Sigmoid colon (tissue), 7 donors: ENCODE data around the gene MAZ. TPM values are rescaled to one million over a fixed set of nuclear protein-coding genes. Genes with fewer than 3 reads are reported as not detected.

Experiments used
- DNase-seq: peaks from one replicate; pipeline ENCODE4 v3.0.0-alpha.2; 2019
- H3K27ac ChIP-seq, 4 donors: fragments of 200-600 bp; sonication (generic); one replicate each; pipeline ENCODE4 v1.5.1; 2016 to 2019; ENCODE audit warnings: mild to moderate bottlenecking in 1 of 4
- H3K27me3 ChIP-seq, 3 donors: fragments of 200-600 bp; sonication (generic); one replicate each; pipeline ENCODE4 v1.5.1; 2019; ENCODE audit warnings: mild to moderate bottlenecking in 1 of 3
- H3K36me3 ChIP-seq, 4 donors: fragments of 200-600 bp; sonication (generic); one replicate each; pipeline ENCODE4 v1.5.1; 2016 to 2019
- H3K4me1 ChIP-seq, 4 donors: fragments of 200-600 bp; sonication (generic); one replicate each; pipeline ENCODE4 v1.5.1; 2017 to 2019
- H3K4me3 ChIP-seq, 4 donors: fragments of 200-600 bp; sonication (generic); one replicate each; pipeline ENCODE4 v1.5.1; 2017 to 2019; ENCODE audit warnings: mild to moderate bottlenecking in 2 of 4, moderate library complexity in 1 of 4
- H3K9me3 ChIP-seq, 4 donors: fragments of 200-600 bp in 3 of 4; sonication (generic) in 3 of 4; one replicate each; pipeline versions ENCODE4 v1.5.1 to v1.6.1; 2013 to 2019
- CTCF ChIP-seq, 4 experiments: fragments of 450-650 bp in 3 of 4; fragments of 200-600 bp in 1 of 4; IDR thresholded peaks; one replicate each; pipeline ENCODE4 v1.5.1; 2016 to 2019; ENCODE audit warnings: antibody characterized with exemption in 4 of 4, mild to moderate bottlenecking in 3 of 4, moderate library complexity in 2 of 4
- EP300 ChIP-seq, 4 donors: sonication (generic); formaldehyde crosslinking; IDR thresholded peaks; one replicate each; pipeline ENCODE4 v1.6.1; 2017; ENCODE audit warnings: antibody characterized with exemption in 4 of 4
- POLR2A ChIP-seq, 2 donors: fragments of 450-650 bp; IDR thresholded peaks; one replicate each; pipeline ENCODE4 v1.6.1; 2016; ENCODE audit warnings: antibody characterized with exemption in 2 of 2, mild to moderate bottlenecking in 2 of 2, moderate library complexity in 2 of 2
- POLR2AphosphoS5 ChIP-seq, 4 donors: sonication (generic); formaldehyde crosslinking; IDR thresholded peaks; one replicate each; pipeline ENCODE4 v1.6.1; 2017; ENCODE audit warnings: antibody characterized with exemption in 4 of 4
- WGBS, 2 donors: extraction: QIAGEN DNeasy Blood & Tissue Kit; methylation state at CpG; one replicate each; pipeline ENCODE4 v1.1.7; 2013; 5-methylcytosine and 5-hydroxymethylcytosine counted together
- intact Hi-C: fragments of 100-400 bp; cut with DNase I; formaldehyde crosslinking; loops from one replicate; pipeline ENCODE4 v1.15.1; 2023
- polyA plus RNA-seq, 3 donors: library from polyadenylated mRNA; stranded (reverse); fragments of 200-250 nt; gene quantifications; one replicate each; pipeline ENCODE4 v1.2.3, GENCODE V29; 2013
- total RNA-seq, 4 donors: library from RNA; depleted of rRNA; stranded (reverse); fragments of >200 nt; gene quantifications; one replicate each; pipeline ENCODE4 v1.1.0, GENCODE V29; 2016
- donor health status: healthy with polysubstance abuse.
- donor health status: Bipolar disorder and iron deficiency.
- donor health status: healthy.

Gene MAZ
- total and polyA plus RNA-seq, 7 donors = 59.6 to 226 (median 102) TPM

GRCh38 chr16:29812754-29813643, 6.7 kb downstream of the MAZ start:
- Histone ChIP-seq H3K9me3 (no peaks in the 10 kb centered on the region), H3K36me3 (peaks cover 0 to 22% (median 8%) of the 10 kb centered on the region in 4 donors), H3K27ac (peak overlapping the region; percentile 94 to 97 (median 95)), H3K4me3 (peak overlapping the region; percentile 46 to 66 (median 60)), H3K27me3 (no peaks in the 10 kb centered on the region), H3K4me1 (peaks cover 0 to 87% (median 80%) of the 10 kb centered on the region in 4 donors)
- no peak for DNase-seq
- TF ChIP-seq CTCF (IDR thresholded peaks at IDR 0.05) (no peak), POLR2A (IDR thresholded peaks at IDR 0.05) (no peak), POLR2AphosphoS5 (IDR thresholded peaks at IDR 0.05) (no peak), EP300 (IDR thresholded peaks at IDR 0.05) (no peak)
- intact Hi-C loops = loop anchor here (5.0 to 10.0 kb wide), 3 partner anchors 254 to 842 kb away; partner anchors contain the start of genes ALDOA, FBRS, PRR14 and TBX6
- WGBS, 2 donors = 76 to 78% methylated on average over 9 of the region's 9 CpGs

- 68 to 77% methylated on average over 24 of the region's 24 CpGs for WGBS, 2 donors
- peaks cover 0 to 81% (median 72%) of the 10 kb centered on the region in 4 donors for H3K4me1 ChIP-seq
- no peak for TF ChIP-seq POLR2A (IDR thresholded peaks at IDR 0.05)
- TF ChIP-seq CTCF (IDR thresholded peaks at IDR 0.05) = no peak
- no peak for TF ChIP-seq EP300 (IDR thresholded peaks at IDR 0.05)
- intact Hi-C loops = loop anchor here (5.0 to 10.0 kb wide), 3 partner anchors 253 to 841 kb away; partner anchors contain the start of genes ALDOA, FBRS, PRR14 and TBX6
- no peak for DNase-seq
- H3K9me3 ChIP-seq = no peaks in the 10 kb centered on the region
- H3K27me3 ChIP-seq = no peaks in the 10 kb centered on the region
- peak overlapping the region; percentile 94 to 97 (median 95) for H3K27ac ChIP-seq
- peak overlapping the region in 1 of 4 donors; percentile 66 for H3K4me3 ChIP-seq
- H3K36me3 ChIP-seq = peaks cover 0 to 23% (median 6%) of the 10 kb centered on the region in 4 donors
These were observed 7.6 kb downstream of the MAZ start for GRCh38 chr16:29813644-29814562.

- H3K27me3 ChIP-seq = no peaks in the 10 kb centered on the region
- peak overlapping the region; percentile 94 to 97 (median 95) for H3K27ac ChIP-seq
- WGBS, 2 donors = 78 to 89% methylated on average over 5 of the region's 5 CpGs
- H3K9me3 ChIP-seq = no peaks in the 10 kb centered on the region
- H3K4me1 ChIP-seq = peaks cover 0 to 81% (median 71%) of the 10 kb centered on the region in 4 donors
- DNase-seq = no peak
- TF ChIP-seq POLR2AphosphoS5 (IDR thresholded peaks at IDR 0.05) (no peak), CTCF (IDR thresholded peaks at IDR 0.05) (no peak), POLR2A (IDR thresholded peaks at IDR 0.05) (no peak), EP300 (IDR thresholded peaks at IDR 0.05) (no peak)
- H3K4me3 ChIP-seq = no peak overlapping the region
- intact Hi-C loops = loop anchor here (5.0 to 10.0 kb wide), 3 partner anchors 253 to 840 kb away; partner anchors contain the start of genes ALDOA, FBRS, PRR14 and TBX6
- peaks cover 0 to 23% (median 4%) of the 10 kb centered on the region in 4 donors for H3K36me3 ChIP-seq
These were observed 8.3 kb downstream of the MAZ start for GRCh38 chr16:29814592-29814991.

GRCh38 chr16:29815032-29815721, 8.8 kb downstream of the MAZ start:
- peak; percentile 79 for DNase-seq
- 4 to 6% methylated on average over 39 of the region's 39 CpGs for WGBS, 2 donors
- Histone ChIP-seq H3K27ac (peak overlapping the region; percentile 94 to 97 (median 95)), H3K4me1 (peaks cover 0 to 81% (median 71%) of the 10 kb centered on the region in 4 donors), H3K9me3 (no peaks in the 10 kb centered on the region), H3K4me3 (peak overlapping the region; percentile 21 to 78 (median 63)), H3K27me3 (no peaks in the 10 kb centered on the region), H3K36me3 (peaks cover 0 to 18% (median 4%) of the 10 kb centered on the region in 4 donors)
- no peak for TF ChIP-seq POLR2AphosphoS5 (IDR thresholded peaks at IDR 0.05)
- TF ChIP-seq CTCF (IDR thresholded peaks at IDR 0.05) = no peak
- TF ChIP-seq POLR2A (IDR thresholded peaks at IDR 0.05) = no peak
- no peak for TF ChIP-seq EP300 (IDR thresholded peaks at IDR 0.05)
- intact Hi-C loops = loop anchor here (5.0 to 10.0 kb wide), 3 partner anchors 157 to 840 kb away; partner anchors contain the start of genes FBRS, PRR14, TAOK2 and TBX6
